Measurements from ENCODE around the gene DMBX1.

DMBX1 gene

DNA sequence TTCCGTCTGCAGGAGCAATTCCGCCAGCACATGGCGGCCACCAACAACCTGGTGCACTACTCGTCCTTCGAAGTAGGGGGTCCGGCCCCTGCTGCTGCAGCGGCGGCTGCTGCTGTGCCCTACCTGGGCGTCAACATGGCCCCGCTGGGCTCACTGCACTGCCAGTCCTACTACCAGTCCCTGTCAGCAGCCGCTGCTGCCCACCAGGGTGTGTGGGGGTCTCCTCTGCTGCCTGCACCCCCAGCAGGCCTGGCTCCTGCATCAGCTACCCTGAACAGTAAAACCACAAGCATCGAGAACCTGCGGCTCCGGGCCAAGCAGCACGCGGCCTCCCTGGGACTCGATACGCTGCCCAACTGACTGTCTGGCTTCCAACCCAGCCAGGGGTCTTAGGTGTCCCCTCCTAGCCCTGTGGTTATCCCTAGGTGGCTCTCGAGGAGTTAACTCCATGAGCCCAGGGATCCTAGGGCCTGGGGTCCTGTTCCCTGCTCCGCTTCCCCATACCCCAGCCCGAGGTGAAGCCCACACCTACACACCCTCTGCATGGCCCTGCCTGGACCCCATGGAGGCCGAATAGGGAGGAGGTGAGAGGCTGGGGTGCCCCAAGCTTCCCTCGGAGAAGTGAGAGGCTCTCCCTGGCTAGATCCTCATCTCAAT, 22.6 kb downstream of the DMBX1 start:
- no peak for DNase-seq
- peaks cover 35% of the 10 kb centered on the region for H3K27me3 ChIP-seq (replicated peaks)
- H3K4me3 ChIP-seq (ENCODE audit: low read depth, low read length) = no peak overlapping the region
- in situ Hi-C loops (cut with HindIII; ENCODE audit: low pct_ligation_motif_present, low sequenced_read_pairs) = no loop called here
- no peak overlapping the region for H3K27ac ChIP-seq
- TF ChIP-seq, protein P1, sequence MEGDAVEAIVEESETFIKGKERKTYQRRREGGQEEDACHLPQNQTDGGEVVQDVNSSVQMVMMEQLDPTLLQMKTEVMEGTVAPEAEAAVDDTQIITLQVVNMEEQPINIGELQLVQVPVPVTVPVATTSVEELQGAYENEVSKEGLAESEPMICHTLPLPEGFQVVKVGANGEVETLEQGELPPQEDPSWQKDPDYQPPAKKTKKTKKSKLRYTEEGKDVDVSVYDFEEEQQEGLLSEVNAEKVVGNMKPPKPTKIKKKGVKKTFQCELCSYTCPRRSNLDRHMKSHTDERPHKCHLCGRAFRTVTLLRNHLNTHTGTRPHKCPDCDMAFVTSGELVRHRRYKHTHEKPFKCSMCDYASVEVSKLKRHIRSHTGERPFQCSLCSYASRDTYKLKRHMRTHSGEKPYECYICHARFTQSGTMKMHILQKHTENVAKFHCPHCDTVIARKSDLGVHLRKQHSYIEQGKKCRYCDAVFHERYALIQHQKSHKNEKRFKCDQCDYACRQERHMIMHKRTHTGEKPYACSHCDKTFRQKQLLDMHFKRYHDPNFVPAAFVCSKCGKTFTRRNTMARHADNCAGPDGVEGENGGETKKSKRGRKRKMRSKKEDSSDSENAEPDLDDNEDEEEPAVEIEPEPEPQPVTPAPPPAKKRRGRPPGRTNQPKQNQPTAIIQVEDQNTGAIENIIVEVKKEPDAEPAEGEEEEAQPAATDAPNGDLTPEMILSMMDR (IDR thresholded peaks at IDR 0.05; ENCODE audit: low read depth, low read length, missing control alignments) = no peak
- H3K36me3 ChIP-seq (replicated peaks) = no peaks in the 10 kb centered on the region

DNA sequence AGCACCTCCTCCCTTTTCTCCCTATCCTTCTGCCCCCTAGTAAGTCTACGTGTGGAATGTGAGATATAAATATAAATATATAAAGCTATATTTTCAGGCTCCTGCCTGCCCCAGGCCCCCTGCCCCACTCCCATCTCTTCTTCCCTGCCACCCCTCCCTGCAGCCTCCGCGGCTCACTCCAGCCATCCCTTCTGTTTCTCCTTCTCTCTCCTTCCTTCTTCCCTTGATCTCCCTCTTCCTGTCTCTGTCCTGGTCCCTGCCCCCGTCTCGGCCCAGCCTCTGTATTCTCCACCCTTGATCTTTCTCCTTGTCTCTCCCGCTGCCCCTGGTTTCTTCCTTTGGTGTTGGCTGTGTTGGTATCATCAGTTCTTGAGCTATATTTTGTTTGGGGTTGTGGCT, 23.2 kb downstream of the DMBX1 start:
- TF ChIP-seq, protein P1 (IDR thresholded peaks at IDR 0.05; ENCODE audit: low read depth, low read length, missing control alignments) = no peak
- no peaks in the 10 kb centered on the region for H3K36me3 ChIP-seq (replicated peaks)
- no peak overlapping the region for H3K4me3 ChIP-seq (ENCODE audit: low read depth, low read length)
- DNase-seq = no peak
- peaks cover 39% of the 10 kb centered on the region for H3K27me3 ChIP-seq (replicated peaks)
- in situ Hi-C loops (cut with HindIII; ENCODE audit: low pct_ligation_motif_present, low sequenced_read_pairs) = no loop called here
- no peak overlapping the region for H3K27ac ChIP-seq

DNA sequence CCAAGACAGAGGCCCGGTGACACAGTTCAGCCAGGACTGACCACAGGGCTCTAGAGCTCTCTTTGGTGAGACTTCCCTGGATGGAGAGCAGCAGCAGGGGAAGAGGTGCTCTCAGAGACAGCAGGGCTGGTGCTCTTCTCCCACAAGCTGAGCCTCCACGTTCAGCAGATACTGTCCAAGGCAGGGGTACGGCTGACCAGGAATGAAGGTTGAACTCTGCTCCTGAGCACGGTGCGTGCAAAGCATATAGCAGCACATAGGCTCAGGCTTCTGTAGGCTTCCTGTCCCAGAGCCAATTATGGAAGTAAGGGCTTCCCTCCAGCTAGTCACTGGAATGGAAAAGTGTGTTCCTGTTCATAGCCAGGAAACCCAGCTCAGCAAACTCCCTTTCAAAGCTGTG, 23.9 kb downstream of the DMBX1 start:
- no peak for DNase-seq
- Histone ChIP-seq H3K27ac (no peak overlapping the region), H3K27me3 (replicated peaks) (peaks cover 46% of the 10 kb centered on the region), H3K4me3 (ENCODE audit: low read depth, low read length) (no peak overlapping the region), H3K36me3 (replicated peaks) (no peaks in the 10 kb centered on the region)
- in situ Hi-C loops (cut with HindIII; ENCODE audit: low pct_ligation_motif_present, low sequenced_read_pairs) = no loop called here
- TF ChIP-seq, protein P1 (IDR thresholded peaks at IDR 0.05; ENCODE audit: low read depth, low read length, missing control alignments) = no peak

DNA sequence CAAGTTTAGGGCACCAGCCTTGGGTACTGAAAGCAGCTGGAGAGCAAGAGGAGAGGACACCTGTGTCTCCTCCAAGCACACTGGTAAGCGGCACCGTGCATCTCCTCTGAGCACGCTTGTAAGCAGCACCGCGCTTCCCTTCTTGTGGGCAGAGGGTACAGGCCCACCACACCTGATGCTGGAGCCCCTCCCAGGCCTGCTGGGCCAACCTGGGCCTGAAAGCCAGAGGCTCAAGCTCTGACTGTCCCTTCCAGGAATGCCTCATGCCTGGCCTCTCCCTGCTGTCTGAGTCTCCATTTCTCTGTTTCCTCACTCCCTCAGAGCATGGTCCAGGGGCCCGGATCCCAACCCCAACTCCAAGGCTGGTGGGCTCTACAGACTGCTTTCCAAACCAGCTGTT, 25.9 kb downstream of the DMBX1 start:
- TF ChIP-seq, protein P1 (IDR thresholded peaks at IDR 0.05; ENCODE audit: low read depth, low read length, missing control alignments) = no peak
- no peak overlapping the region for H3K27ac ChIP-seq
- H3K4me3 ChIP-seq (ENCODE audit: low read depth, low read length) = no peak overlapping the region
- H3K27me3 ChIP-seq (replicated peaks) = peaks cover 48% of the 10 kb centered on the region
- H3K36me3 ChIP-seq (replicated peaks) = no peaks in the 10 kb centered on the region
- DNase-seq = no peak
- in situ Hi-C loops (cut with HindIII; ENCODE audit: low pct_ligation_motif_present, low sequenced_read_pairs) = no loop called here

DNA sequence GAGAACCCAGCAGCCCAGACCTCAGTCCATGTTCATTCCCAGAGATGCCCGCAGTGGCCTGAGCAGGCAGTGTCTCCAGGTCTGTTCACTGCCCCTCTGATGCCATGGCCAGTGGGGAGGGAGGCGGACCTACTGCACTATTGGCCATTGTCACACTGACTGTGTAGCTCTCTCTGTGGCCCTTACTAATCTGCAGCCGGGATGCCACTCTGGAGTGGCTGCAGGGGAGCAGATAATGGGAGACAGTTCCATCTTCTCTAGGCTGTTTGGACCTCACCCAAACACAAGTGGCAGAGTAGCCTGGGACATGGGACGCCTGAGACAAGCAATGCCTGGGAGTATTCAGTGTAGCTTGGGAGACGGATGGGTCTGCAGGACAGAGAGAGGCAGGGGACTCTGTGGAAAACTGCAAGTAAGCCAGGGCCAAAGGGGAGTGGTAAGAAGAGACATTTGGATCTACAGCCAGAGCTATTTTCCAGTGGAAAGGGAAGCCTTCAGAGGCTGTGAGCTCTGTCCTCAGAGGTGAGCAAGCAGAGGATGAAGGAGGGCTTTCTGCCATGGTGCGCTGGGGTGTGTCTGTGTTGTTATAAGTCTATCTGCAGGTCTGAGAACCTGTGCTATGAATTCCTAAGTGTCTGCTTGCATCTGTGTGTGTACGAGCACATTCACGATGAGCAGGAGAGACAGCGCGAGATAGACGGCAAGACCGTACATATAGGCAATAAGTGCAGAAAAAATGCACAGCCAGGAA, 26.7 kb downstream of the DMBX1 start:
- TF ChIP-seq, protein P1 (IDR thresholded peaks at IDR 0.05; ENCODE audit: low read depth, low read length, missing control alignments) = no peak
- H3K27me3 ChIP-seq (replicated peaks) = peaks cover 48% of the 10 kb centered on the region
- DNase-seq = no peak
- no peaks in the 10 kb centered on the region for H3K36me3 ChIP-seq (replicated peaks)
- H3K27ac ChIP-seq = no peak overlapping the region
- H3K4me3 ChIP-seq (ENCODE audit: low read depth, low read length) = no peak overlapping the region
- in situ Hi-C loops (cut with HindIII; ENCODE audit: low pct_ligation_motif_present, low sequenced_read_pairs) = no loop called here

Data from brain microvascular endothelial cell (primary cell).